Measurements from ENCODE around the gene TBL3.
A peak's percentile ranks its signal among the peaks of the same experiment; 100 is the strongest.

The TBL3 gene

GRCh38 chr16:1987198-1987597, 15.3 kb downstream of the TBL3 start:
- Histone ChIP-seq H3K9me3 (ENCODE audit: control insufficient read depth, insufficient read depth, low read depth, low read length) (no peaks in the 10 kb centered on the region), H3K36me3 (ENCODE audit: control insufficient read depth, insufficient read depth, low read length) (peaks cover 15% of the 10 kb centered on the region), H3K9ac (ENCODE audit: low read length) (no peak overlapping the region), H3K4me1 (ENCODE audit: control insufficient read depth, insufficient read depth, low read length) (peaks cover 32% of the 10 kb centered on the region), H3K4me3 (ENCODE audit: low read depth, low read length) (no peak overlapping the region), H3K27ac (ENCODE audit: low read depth, low read length) (no peak overlapping the region), H3K27me3 (ENCODE audit: control insufficient read depth, insufficient read depth, low read length) (peaks cover 45% of the 10 kb centered on the region)

GRCh38 chr16:1989209-1990100, 17.6 kb downstream of the TBL3 start, which contains the start of gene SYNGR3:
Gene SYNGR3, plus strand, starts transcription at chr16:1989970. Its CDS starts 133 bp downstream, at chr16:1990103.
- no peak within 1 kb of the TSS for H3K27ac ChIP-seq (ENCODE audit: low read depth, low read length)
- H3K9ac ChIP-seq (ENCODE audit: low read length) = peak within 1 kb of the TSS; percentile 66
- peaks cover 28% of the 10 kb centered on the region for H3K4me1 ChIP-seq (ENCODE audit: control insufficient read depth, insufficient read depth, low read length)
- no peaks in the 10 kb centered on the region for H3K9me3 ChIP-seq (ENCODE audit: control insufficient read depth, insufficient read depth, low read depth, low read length)
- H3K4me3 ChIP-seq (ENCODE audit: low read depth, low read length) = peak within 1 kb of the TSS; percentile 77
- peaks cover 15% of the 10 kb centered on the region for H3K36me3 ChIP-seq (ENCODE audit: control insufficient read depth, insufficient read depth, low read length)
- peaks cover 39% of the 10 kb centered on the region for H3K27me3 ChIP-seq (ENCODE audit: control insufficient read depth, insufficient read depth, low read length)

GRCh38 chr16:1990101-1990350, 18.2 kb downstream of the TBL3 start:
- H3K4me3 ChIP-seq (ENCODE audit: low read depth, low read length) = peak overlapping the region; percentile 77
- peaks cover 15% of the 10 kb centered on the region for H3K36me3 ChIP-seq (ENCODE audit: control insufficient read depth, insufficient read depth, low read length)
- H3K9ac ChIP-seq (ENCODE audit: low read length) = no peak overlapping the region
- peaks cover 39% of the 10 kb centered on the region for H3K27me3 ChIP-seq (ENCODE audit: control insufficient read depth, insufficient read depth, low read length)
- H3K9me3 ChIP-seq (ENCODE audit: control insufficient read depth, insufficient read depth, low read depth, low read length) = no peaks in the 10 kb centered on the region
- H3K27ac ChIP-seq (ENCODE audit: low read depth, low read length) = no peak overlapping the region
- peaks cover 25% of the 10 kb centered on the region for H3K4me1 ChIP-seq (ENCODE audit: control insufficient read depth, insufficient read depth, low read length)

GRCh38 chr16:1990351-1991134, 18.7 kb downstream of the TBL3 start:
- Histone ChIP-seq H3K27ac (ENCODE audit: low read depth, low read length) (no peak overlapping the region), H3K27me3 (ENCODE audit: control insufficient read depth, insufficient read depth, low read length) (peaks cover 39% of the 10 kb centered on the region), H3K4me3 (ENCODE audit: low read depth, low read length) (peak overlapping the region; percentile 77), H3K9me3 (ENCODE audit: control insufficient read depth, insufficient read depth, low read depth, low read length) (no peaks in the 10 kb centered on the region), H3K36me3 (ENCODE audit: control insufficient read depth, insufficient read depth, low read length) (peaks cover 18% of the 10 kb centered on the region), H3K4me1 (ENCODE audit: control insufficient read depth, insufficient read depth, low read length) (peaks cover 22% of the 10 kb centered on the region), H3K9ac (ENCODE audit: low read length) (peak overlapping the region; percentile 66)

- Histone ChIP-seq H3K27me3 (ENCODE audit: control insufficient read depth, insufficient read depth, low read length) (peaks cover 39% of the 10 kb centered on the region), H3K4me1 (ENCODE audit: control insufficient read depth, insufficient read depth, low read length) (peaks cover 22% of the 10 kb centered on the region), H3K4me3 (ENCODE audit: low read depth, low read length) (peak overlapping the region; percentile 77), H3K9me3 (ENCODE audit: control insufficient read depth, insufficient read depth, low read depth, low read length) (no peaks in the 10 kb centered on the region), H3K9ac (ENCODE audit: low read length) (peak overlapping the region; percentile 66), H3K36me3 (ENCODE audit: control insufficient read depth, insufficient read depth, low read length) (peaks cover 14% of the 10 kb centered on the region), H3K27ac (ENCODE audit: low read depth, low read length) (no peak overlapping the region)
Observed at GRCh38 chr16:1991135-1991551, 19.3 kb downstream of the TBL3 start.

- H3K9me3 ChIP-seq (ENCODE audit: control insufficient read depth, insufficient read depth, low read depth, low read length) = no peaks in the 10 kb centered on the region
- H3K27ac ChIP-seq (ENCODE audit: low read depth, low read length) = no peak overlapping the region
- H3K9ac ChIP-seq (ENCODE audit: low read length) = no peak overlapping the region
- peaks cover 39% of the 10 kb centered on the region for H3K27me3 ChIP-seq (ENCODE audit: control insufficient read depth, insufficient read depth, low read length)
- peaks cover 11% of the 10 kb centered on the region for H3K36me3 ChIP-seq (ENCODE audit: control insufficient read depth, insufficient read depth, low read length)
- peaks cover 22% of the 10 kb centered on the region for H3K4me1 ChIP-seq (ENCODE audit: control insufficient read depth, insufficient read depth, low read length)
- H3K4me3 ChIP-seq (ENCODE audit: low read depth, low read length) = peak overlapping the region; percentile 77
Observed at GRCh38 chr16:1991588-1991947, 19.7 kb downstream of the TBL3 start.

- peak overlapping the region; percentile 88 for H3K9ac ChIP-seq (ENCODE audit: low read length)
Observed at GRCh38 chr16:1991948-1992703, 20.3 kb downstream of the TBL3 start.

GRCh38 chr16:1992704-1993317, 21.0 kb downstream of the TBL3 start:
- Histone ChIP-seq H3K36me3 (ENCODE audit: control insufficient read depth, insufficient read depth, low read length) (peaks cover 18% of the 10 kb centered on the region), H3K9ac (ENCODE audit: low read length) (peak overlapping the region; percentile 88), H3K4me3 (ENCODE audit: low read depth, low read length) (peak overlapping the region; percentile 89), H3K27ac (ENCODE audit: low read depth, low read length) (0 out of 2 replicates have a peak overlapping the region, but pooled peaks have one; percentile 53), H3K4me1 (ENCODE audit: control insufficient read depth, insufficient read depth, low read length) (peaks cover 22% of the 10 kb centered on the region), H3K9me3 (ENCODE audit: control insufficient read depth, insufficient read depth, low read depth, low read length) (no peaks in the 10 kb centered on the region), H3K27me3 (ENCODE audit: control insufficient read depth, insufficient read depth, low read length) (peaks cover 39% of the 10 kb centered on the region)

More at GRCh38 chr16:1991948-1992703, 20.3 kb downstream of the TBL3 start:
- peaks cover 39% of the 10 kb centered on the region for H3K27me3 ChIP-seq (ENCODE audit: control insufficient read depth, insufficient read depth, low read length)
- peaks cover 11% of the 10 kb centered on the region for H3K36me3 ChIP-seq (ENCODE audit: control insufficient read depth, insufficient read depth, low read length)
- H3K27ac ChIP-seq (ENCODE audit: low read depth, low read length) = 0 out of 2 replicates have a peak overlapping the region, but pooled peaks have one; percentile 53
- peaks cover 22% of the 10 kb centered on the region for H3K4me1 ChIP-seq (ENCODE audit: control insufficient read depth, insufficient read depth, low read length)
- peak overlapping the region; percentile 89 for H3K4me3 ChIP-seq (ENCODE audit: low read depth, low read length)
- no peaks in the 10 kb centered on the region for H3K9me3 ChIP-seq (ENCODE audit: control insufficient read depth, insufficient read depth, low read depth, low read length)

GRCh38 chr16:1993731-1994131, 21.9 kb downstream of the TBL3 start:
- Histone ChIP-seq H3K27ac (ENCODE audit: low read depth, low read length) (no peak overlapping the region), H3K9ac (ENCODE audit: low read length) (no peak overlapping the region), H3K9me3 (ENCODE audit: control insufficient read depth, insufficient read depth, low read depth, low read length) (no peaks in the 10 kb centered on the region), H3K4me1 (ENCODE audit: control insufficient read depth, insufficient read depth, low read length) (peaks cover 20% of the 10 kb centered on the region), H3K4me3 (ENCODE audit: low read depth, low read length) (no peak overlapping the region), H3K27me3 (ENCODE audit: control insufficient read depth, insufficient read depth, low read length) (peaks cover 31% of the 10 kb centered on the region), H3K36me3 (ENCODE audit: control insufficient read depth, insufficient read depth, low read length) (peaks cover 27% of the 10 kb centered on the region)

- no peaks in the 10 kb centered on the region for H3K4me1 ChIP-seq (ENCODE audit: control insufficient read depth, insufficient read depth, low read length)
Observed at GRCh38 chr16:1997494-1998359, 25.9 kb downstream of the TBL3 start.

More at GRCh38 chr16:1997494-1998359, 25.9 kb downstream of the TBL3 start:
- no peak overlapping the region for H3K4me3 ChIP-seq (ENCODE audit: low read depth, low read length)
- H3K9me3 ChIP-seq (ENCODE audit: control insufficient read depth, insufficient read depth, low read depth, low read length) = no peaks in the 10 kb centered on the region
- H3K27ac ChIP-seq (ENCODE audit: low read depth, low read length) = no peak overlapping the region
- peaks cover 66% of the 10 kb centered on the region for H3K36me3 ChIP-seq (ENCODE audit: control insufficient read depth, insufficient read depth, low read length)
- H3K27me3 ChIP-seq (ENCODE audit: control insufficient read depth, insufficient read depth, low read length) = peaks cover 5% of the 10 kb centered on the region; the same call in 1 of the 2 replicates
- H3K9ac ChIP-seq (ENCODE audit: low read length) = no peak overlapping the region

Measured in HUES6 (cell line).